ENCODE measurements around the gene CEMIP.
"Not testable (repeated sequence)": the region's sequence is repeated elsewhere in the genome, so short reads cannot be mapped to it uniquely, and the experiment has no call there.

Gene CEMIP

DNA sequence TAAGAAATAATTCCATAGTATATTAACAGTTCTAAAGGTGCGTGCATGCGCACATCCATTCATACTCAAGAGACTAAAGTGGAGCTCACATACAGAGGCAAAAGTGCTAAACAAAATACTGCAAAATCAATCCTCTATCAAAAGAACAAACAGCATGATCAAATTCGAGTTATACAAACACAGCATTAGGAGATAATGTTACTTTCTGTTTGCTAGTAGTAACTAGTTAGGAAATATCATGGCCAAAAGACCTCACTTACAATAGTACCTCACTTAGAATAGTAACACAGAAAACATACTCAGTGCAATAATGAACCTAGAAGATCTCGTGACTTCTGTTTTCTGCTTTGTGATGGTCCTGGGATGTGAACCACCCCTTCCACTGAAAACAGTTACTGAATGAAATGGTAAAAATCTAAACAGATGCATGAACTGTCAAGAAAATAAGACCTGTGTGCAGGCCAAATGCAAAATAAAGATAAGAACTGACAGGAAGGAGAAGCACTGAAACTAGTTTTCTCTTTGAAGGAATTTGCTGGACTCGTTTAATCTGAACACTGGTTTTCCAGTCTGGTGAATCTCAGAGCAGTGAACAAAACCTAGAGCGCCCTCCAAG, 20.9 kb upstream of the CEMIP start:
- DNase-seq, result no peak

DNA sequence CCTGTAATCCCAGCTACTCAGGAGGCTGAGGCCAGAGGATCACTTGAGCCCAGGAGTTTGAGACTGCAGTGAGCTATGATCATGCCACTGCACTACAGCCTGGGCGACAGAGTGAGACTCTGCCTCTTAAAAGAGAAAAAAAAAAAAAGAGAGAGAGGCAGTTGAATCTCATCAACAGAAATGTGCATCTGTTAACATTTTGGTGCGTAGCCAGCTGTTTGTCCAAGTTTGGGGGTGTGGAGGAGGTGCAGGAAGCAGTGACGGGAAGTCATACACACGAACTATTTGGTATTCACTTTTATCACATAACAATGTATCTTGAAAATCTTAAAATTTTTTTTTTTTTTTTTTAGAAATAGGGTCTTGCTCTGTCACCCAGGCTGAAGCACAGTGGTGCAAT, 18.2 kb upstream of the CEMIP start:
- no peak for DNase-seq

DNA sequence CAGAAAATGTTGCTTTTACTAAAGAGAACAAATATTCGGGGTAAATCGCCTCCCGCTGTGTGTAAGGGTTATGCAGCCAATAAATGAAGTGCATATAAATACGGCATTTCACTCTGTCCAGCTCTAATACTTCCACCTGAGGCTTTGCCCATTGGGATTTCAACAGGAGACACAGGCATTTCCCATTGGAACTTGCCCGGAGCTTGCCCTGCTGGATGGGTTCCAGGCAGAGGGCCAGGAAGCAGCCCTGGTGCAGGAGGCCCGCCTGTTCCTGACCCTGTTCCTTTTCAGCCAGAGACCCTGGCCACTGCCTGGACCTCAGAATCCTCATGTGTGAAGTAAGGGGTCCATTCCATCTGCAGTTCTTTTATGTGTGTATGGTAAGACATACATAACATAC, 17.4 kb upstream of the CEMIP start:
- no peak for DNase-seq

DNA sequence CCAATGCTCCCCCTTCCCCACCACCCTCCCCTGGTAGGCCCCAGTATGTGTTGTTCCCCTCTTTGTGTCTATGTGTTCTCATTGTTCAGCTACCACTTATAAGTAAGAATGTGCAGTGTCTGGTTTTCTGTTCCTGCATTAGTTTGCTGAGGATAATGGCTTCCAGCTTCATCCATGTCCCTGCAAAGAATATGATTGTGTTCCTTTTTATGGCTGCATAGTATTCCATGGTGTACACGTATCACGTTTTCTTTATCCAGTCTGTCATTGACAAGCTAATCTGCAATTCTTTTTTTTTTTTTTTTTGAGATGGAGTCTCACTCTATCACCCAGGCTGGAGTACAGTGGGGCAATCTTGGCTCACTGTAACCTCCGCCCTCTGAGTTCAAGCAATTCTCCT, 15.9 kb upstream of the CEMIP start:
- not testable (repeated sequence) for DNase-seq

DNA sequence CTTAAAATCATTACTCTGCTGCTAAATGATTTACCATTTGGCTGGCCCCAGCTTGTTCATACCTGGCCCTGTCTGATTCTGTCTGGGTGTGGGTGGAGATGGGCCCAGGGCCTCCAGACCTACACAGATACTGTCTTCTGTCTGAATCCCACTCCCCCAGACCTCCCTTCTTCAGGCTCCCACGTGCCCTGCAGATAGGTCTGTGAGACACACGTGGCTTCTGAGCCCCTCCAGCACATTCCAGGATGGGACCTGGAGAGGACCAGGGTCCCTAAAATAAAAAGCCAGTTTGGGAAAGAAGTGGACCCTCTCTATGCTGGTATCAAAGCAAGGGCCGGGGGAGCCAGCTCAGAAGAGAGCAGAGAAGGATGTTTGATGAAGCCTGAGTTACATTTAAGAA, 14.6 kb upstream of the CEMIP start:
- no peak for DNase-seq

DNA sequence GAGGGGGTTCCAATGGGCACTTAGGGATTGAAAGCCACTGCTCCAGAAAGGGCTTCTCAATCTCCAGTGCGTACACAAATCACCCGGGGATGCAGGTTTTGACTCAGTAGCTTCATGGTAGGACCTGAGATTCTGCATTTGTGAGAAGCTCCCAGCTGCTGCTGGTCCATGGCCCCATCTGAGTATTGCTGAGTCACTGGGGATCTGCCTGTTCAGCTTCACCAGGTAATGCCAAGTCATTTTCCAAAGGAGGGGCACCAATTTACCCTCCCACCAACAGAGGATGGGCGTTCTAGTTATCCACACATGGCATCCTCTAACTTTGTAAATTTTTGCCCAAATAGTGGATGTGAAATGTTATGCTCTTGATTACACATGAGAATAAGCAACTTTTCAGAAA, 12.9 kb upstream of the CEMIP start:
- DNase-seq, result no peak

DNA sequence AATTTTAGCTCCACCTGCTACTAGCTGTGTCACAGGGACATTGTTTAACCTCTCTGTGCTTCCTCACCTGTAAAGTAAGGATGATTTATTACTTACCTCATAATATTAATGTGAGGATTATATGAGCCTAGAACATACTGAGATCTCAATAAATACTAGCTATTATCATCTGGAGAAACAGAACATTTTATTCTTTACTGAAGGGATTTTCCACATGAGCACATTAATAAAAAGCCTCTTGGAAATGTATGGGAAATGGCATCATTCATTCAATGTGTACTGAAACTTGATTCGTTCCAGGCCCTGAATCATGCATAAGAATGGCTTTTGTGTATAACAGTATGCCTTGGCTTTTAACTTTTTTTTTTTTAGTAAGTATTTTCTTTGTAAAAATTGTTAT, 11.0 kb upstream of the CEMIP start:
- no peak for DNase-seq

DNA sequence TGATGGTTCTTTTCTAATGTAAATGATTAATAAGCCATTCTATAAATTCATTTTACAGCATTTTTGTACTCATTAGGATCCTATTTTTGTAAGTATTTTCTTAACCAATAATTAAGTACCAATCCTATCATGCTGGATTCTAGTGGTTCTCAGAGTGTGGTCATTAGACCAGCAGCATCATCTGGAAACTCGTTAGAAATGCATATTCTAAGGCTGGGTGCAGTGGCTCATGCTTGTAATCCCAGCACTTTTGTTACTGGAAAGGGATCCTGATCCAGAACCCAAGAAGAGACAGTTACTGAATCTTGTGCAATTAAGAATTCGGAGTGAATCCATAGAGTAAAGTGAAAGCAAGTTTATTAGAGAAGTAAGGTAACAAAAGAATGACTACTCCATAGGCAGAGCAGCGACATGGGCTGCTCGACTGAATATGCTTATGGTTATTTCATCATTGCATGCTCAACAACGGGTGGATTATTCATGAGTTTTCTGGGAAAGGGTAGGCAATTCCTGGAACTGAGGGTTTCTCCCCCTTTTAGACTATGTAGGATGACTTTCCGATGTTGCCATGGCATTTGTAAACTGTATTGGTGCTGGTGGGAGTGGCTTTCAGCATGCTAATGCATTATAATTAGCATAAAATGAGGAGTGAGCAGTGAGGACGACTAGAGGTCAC, 9.9 kb upstream of the CEMIP start:
- DNase-seq, result no peak

DNA sequence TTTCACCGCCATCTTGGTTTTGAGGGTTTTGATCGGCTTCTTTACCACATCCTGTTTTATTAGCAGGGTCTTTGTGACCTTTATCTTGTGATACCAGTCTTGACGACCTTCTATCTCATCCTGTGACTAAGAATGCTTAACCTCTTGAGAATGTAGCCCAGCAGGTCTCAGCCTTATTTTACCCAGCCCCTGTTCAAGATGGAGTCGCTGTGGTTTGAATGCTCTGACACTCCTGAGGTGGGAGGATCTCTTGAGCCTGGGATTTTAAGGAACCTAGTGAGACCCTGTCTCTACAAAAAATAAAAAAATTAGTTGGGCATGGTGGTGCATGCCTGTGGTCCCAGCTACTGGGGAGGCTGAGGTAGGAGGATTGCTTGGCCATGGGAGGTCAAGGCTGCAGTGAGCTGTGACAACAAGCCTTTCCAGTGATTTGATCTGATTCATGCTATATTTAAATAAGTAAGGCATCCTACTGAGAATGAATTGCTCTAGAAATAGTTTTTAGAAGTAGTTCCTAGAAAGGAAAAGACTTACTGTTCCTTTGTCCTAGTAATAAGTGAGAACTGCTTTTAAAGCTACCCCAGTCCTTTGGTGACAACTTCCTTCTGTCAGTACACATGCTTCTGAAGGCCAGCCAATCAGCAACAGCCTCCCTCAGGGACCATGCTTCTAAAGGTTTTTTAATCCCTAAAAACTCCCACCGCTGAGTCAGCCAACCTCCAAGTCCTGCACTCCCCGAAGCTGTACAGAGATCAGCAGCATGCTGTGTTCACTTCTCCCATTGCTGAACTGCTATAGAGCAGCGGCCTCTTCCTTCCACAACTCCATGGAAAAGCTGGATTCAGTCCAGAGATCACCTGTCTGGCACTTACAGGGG, 9.1 kb upstream of the CEMIP start:
- DNase-seq, result no peak

DNA sequence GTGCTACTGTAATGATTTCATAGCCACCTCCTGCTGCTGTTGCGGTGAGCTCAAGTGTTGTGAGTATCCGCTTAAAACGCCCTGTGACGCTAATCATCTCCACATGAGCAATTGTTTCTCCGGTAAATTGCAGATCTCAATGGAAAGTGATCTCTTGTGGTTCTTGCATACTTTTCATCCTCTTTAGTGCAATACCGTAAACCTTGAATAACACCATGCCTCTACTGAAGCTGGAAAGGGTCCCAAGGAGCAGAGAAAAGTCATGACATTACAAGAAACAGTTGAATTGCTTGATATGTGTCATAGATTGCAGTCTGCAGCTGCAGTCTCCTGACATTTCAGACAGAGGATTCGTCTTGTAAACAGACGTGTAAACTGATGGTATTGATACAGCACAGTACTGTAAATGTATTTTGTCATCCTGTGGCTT, 6.0 kb upstream of the CEMIP start:
- no peak for DNase-seq

DNA sequence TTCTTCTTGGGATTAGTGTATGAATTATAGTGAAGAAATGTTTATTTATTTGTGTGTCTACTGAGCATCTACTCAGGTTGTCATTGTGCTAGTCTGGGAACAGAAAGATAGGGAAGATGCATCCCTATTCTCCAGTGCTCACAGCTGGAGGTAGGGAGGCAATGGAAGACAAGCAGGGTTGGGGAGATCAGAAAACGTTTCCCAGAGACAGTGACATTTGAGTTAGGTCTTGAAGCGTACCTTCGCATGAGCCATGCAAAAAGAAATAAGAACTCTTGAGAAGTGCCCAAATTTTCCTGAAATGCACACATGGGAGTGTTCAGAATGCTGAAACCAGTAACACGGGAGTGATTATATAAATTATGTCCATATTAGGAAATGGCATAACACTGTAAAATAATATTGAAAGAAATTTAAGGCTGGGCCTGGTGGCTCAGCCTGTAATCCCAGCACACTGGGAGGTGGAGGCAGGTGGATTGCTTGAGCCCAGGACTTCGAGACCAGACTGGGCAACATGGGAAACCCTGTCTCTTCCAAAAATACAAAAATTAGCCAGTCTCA, 5.3 kb upstream of the CEMIP start:
- no peak for DNase-seq

DNA sequence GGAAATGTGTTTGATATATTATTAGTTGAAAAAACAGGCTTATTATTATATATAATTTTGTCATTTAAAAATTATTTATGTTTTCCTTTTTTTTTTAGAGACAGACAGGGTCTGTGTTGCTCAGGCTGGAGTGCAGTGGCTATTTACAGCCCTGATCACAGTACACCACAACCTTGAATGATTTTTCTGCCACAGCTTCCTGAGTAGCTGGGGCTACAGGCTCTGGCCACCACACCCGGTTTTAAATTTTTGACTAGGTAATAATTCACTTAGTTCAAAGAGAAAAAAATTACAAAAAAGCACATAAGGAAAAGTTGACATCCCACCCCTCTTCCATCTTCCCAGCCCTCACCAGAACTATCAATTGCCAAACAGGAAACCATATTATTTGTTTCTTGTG, 4.7 kb upstream of the CEMIP start:
- DNase-seq, result no peak

DNA sequence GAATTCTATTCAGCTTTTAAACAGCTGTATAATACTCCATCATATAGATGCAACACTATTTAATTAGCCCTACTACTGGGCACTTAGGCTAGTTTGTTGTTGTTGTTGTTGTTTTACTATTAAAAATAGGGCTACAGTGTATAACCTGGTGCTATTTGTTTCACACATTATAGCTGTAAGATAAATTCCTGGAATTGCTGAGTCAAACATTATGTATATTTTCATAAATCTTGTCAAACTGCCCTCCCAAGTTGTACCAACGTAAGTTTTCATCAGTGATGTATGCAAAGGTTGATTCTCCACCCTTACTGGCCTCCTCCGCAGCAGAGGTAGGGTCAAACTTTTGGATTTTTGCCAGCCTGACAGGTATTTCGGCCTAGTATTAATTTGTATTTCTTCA, 3.8 kb upstream of the CEMIP start:
- DNase-seq, result no peak

DNA sequence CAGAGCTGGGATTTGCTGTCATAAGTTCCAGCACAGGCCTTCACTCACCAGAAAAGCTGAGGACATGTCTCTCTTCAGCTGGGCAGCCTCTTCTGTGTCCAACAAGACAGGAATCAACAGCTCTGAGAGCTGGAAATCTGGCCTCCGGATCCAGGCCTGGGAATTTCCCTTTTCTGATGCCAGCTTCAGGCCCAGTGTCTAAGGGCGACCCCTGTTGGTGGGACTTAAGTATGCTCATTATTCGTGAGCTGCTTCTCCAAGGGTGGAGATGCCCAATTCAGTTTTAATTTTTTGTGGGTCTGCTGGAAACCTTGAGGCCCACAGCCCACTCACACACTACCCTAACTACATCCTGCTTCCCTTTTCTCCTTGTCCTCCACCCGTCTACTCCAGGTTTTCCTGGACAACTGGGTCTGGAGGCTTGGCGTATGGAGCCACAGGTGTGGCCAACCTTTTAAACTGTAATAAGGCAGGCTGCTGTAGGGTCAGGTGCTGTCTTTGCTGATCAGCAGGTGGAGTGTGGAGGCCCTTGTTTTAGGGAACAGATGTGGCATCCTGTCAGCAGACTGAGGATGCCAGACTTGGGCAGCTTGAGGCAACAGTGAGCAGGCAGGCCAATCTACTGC, 2.6 kb upstream of the CEMIP start:
- DNase-seq, result peak; percentile 80

DNA sequence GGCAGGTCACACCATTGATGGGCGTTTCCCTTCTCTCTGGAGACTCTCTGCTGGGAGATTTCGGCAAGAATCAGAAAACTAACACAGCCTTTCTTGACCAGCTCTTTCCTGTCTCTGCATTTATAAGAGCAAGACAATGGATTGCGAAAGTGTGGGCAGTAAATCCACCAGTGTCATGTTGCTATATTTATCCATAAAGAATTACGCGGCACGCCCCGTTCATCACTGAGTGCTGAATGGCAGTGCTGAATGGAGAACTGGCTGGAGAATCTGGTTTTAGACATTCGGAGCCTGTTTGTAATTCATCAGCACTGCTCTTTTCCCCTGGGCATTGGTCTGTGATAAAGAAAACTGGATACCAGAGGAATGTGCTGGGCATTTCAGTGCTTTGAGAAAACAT, 2.0 kb upstream of the CEMIP start:
- DNase-seq, result peak; percentile 38

DNA sequence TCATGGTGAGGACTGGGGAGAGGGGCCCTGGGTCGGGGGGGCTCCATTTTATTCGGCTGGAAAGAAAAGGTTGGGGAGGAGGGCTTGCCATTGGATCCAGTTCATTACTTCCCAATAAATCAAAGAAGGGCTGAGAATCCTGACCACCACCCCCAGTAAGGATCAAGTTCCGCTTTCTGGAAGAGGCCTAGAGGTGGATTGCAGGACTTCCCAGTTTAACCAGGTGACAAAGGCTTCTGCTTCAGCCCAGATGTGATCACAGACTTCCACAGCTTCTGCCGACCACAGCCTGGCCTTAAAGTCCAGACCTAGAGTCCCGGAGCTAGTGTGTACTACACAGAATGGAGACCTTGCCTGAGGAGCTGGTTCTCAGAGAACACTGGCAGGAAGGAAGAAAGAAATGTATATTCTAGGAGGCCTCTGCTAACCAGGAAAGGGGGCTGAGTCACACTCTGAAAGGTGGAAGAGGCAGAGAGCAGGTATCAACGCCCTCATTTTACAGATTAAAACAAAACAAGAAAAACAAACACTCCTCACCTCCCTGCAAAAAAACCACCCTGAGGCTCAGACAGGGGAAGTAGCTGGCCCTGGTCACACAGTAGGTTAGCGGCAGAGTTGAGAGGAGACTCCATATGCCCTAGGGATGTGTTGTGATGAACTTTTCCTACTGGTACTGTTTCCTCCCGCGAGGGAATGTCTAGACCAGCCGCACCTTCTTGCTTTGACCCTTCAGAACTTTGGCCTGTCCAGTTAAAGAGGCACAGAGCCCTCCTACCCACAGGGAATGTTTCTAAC, 1.1 kb upstream of the CEMIP start:
- DNase-seq, result no peak

DNA sequence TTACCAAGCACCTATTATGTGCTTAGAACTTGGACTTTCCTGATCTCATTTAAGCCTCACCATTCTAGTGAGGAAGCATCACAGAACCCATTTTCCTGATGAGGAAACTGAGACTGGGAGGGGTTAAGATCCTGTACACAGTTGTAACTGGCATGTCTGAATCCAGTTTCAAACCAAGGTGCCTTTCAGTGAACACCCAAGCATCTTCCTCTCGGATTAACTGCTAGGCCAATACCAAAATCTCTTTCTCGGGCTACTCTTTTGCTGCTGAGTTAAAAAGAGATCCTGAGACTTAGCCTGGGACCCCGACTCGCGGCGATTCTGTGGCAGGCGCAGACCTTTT, 578 bp upstream of the CEMIP start:
- DNase-seq, result no peak

DNA sequence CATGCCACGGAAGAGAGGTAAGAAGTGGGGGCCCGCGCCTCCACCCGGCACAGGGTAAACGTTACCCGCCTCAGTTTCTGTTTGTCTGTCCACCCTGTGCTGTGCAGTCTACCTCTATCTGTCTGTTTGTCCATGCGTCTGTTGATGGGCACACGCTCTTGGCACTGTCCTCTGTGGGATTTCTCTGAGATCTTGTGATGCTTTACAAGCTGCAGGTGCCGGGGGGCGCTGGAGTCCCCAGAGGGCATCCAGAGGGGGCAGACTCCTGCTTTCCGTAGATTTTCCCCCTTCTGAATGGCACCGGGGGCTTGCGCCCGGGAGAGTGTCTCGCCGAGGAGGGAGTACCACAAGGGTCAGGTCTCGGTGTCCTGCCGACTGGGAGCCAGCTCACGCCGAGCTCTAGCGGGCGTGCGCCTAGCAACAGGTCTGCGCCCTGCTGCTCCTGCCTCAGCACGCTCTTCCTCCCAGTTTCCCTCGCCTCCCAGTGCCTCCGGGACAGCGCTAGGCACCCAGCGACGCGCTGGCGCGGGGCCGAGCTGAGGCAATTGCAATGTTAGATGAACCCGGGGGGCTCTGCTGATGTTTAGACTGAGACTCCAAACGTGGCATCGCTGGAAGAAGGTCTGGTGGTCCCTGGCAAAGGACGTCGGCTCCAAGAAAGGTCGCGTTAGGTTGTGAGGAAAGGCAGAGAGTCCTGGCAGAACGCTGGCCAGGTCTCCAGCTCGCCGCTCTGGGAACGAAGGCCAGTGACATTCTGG, 667 bp downstream of the CEMIP start:
- DNase-seq, result peak; percentile 66

DNA sequence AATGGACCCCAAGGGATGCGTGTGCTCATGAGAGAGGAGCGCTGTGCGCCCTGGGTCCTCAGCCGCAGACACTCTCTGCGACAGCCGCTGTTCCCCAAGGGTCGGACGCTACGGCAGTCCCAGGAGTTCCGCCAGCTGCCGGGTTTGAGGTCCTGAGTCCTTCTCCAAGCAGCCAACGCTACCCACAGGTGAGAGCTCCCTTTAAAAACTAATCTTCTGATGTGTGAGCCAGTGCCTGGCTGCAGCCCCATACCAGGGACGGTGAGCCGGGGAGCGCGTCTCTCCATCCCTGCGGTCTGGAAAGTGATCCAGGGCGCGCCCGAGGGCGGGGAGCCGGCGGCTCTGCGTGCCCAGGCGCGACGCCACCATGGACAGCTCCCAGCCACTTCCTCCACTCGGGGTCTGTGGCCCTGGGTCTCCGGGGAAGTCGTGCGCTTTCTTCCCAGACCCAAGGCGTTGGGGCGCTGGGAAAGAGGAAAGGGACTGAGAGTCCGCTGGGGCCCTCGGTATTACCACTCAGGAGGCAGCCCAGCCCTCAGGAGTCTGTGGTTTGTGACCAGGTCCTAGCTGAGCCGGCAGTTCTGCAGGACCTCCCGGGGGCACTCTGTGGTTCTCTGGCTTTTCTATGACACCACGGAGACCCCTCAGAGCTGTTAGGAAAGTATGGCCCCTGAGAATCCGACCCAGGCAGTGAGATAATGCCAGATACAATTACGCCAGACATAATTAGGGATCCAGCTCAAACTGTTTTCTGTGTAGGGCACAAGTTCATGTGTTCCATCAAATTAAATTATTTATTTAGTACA, 1.4 kb downstream of the CEMIP start:
- DNase-seq, result peak; percentile 61

DNA sequence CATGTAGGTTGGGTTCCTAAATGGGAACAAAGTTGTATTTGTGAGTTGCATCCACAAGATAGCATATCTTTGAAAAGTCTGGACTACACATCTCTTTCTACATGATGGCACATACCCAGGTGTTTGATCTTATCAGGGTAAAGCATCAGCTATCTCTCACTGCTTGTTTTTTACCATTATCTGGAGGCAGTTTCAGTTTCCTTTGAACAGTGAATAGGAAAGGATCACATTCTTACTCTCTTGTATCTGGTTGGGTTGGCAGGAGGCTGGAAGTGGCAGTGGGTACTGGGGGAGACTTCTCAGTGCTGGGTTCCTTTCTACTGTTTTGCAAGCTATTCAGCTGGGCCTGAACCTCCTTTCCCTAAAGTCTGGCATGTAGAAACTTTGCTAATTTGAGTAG, 4.1 kb downstream of the CEMIP start:
- DNase-seq, result no peak

DNA sequence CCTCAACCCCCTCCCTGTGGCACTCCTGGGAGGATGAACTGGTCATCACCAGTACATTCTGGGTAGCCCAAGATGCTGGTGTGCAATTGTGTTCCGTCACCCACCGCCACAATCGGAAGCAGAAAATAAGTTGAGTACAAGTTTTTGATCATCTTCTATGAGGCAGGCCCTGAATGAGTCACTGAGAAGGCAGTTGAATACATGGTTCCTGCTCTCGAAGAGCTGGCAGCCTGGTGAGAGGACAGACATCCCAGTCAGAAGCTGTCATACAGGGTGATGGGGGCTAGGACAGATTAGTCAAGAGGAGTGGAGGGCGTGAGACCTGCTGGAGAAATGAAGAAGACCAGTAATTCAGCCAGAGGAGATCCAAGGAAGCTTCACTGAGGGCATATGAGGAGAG, 6.2 kb downstream of the CEMIP start:
- DNase-seq, result no peak
